Measurements from ENCODE around the gene MDM1. TPM values are rescaled to one million over a fixed set of nuclear protein-coding genes. Genes with fewer than 3 reads are reported as not detected.

Gene MDM1
- total and polyA plus RNA-seq, 2 of the 13 experiments (the other 11 are each of a cell fraction or from before 2014, with no cell fraction given): 4.6 to 15.2 TPM

GRCh38 chr12:68331869-68332727 lies at the start of gene MDM1 (continued):
- TF ChIP-seq POLR2A (IDR thresholded peaks at IDR 0.05; ENCODE audit: insufficient read depth in 1 of 2, low read depth in 2 of 2, low read length in 2 of 2): peak in 1 of 2 experiments; percentile 54; a peak in 2 of 4 replicates
- peak; percentile 63 for TF ChIP-seq PHF20 (CRISPR knock-in tag; IDR thresholded peaks at IDR 0.05)
- TF ChIP-seq ZNF674 (CRISPR knock-in tag; IDR thresholded peaks at IDR 0.05; ENCODE audit: low read depth): no peak
- no peak for TF ChIP-seq RBM22 (optimal IDR thresholded peaks at IDR 0.05; ENCODE audit: low read length)
- TF ChIP-seq STAG1 (CRISPR knock-in tag; IDR thresholded peaks at IDR 0.05): no peak
- peak; percentile 14; the same call in 1 of the 2 replicates for TF ChIP-seq HOXA3 (CRISPR knock-in tag; IDR thresholded peaks at IDR 0.05)
- TF ChIP-seq ZNF10 (CRISPR knock-in tag; IDR thresholded peaks at IDR 0.05; ENCODE audit: borderline replicate concordance, low read depth): no peak
- TF ChIP-seq, protein P1, sequence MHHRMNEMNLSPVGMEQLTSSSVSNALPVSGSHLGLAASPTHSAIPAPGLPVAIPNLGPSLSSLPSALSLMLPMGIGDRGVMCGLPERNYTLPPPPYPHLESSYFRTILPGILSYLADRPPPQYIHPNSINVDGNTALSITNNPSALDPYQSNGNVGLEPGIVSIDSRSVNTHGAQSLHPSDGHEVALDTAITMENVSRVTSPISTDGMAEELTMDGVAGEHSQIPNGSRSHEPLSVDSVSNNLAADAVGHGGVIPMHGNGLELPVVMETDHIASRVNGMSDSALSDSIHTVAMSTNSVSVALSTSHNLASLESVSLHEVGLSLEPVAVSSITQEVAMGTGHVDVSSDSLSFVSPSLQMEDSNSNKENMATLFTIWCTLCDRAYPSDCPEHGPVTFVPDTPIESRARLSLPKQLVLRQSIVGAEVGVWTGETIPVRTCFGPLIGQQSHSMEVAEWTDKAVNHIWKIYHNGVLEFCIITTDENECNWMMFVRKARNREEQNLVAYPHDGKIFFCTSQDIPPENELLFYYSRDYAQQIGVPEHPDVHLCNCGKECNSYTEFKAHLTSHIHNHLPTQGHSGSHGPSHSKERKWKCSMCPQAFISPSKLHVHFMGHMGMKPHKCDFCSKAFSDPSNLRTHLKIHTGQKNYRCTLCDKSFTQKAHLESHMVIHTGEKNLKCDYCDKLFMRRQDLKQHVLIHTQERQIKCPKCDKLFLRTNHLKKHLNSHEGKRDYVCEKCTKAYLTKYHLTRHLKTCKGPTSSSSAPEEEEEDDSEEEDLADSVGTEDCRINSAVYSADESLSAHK (CRISPR knock-in tag; IDR thresholded peaks at IDR 0.05; ENCODE audit: borderline replicate concordance): no peak
- no peak for TF ChIP-seq ATAD3A (CRISPR knock-in tag; IDR thresholded peaks at IDR 0.05)
- no peak for TF ChIP-seq ZNF335 (CRISPR knock-in tag; IDR thresholded peaks at IDR 0.05)
- no peak for TF ChIP-seq NFIC (IDR thresholded peaks at IDR 0.05; ENCODE audit: low read length)
- TF ChIP-seq ZNF354B (CRISPR knock-in tag; IDR thresholded peaks at IDR 0.05): no peak
- no peak for TF ChIP-seq ZNF496 (CRISPR knock-in tag; IDR thresholded peaks at IDR 0.05; ENCODE audit: insufficient replicate concordance)
- TF ChIP-seq BORCS8-MEF2B (CRISPR knock-in tag; IDR thresholded peaks at IDR 0.05): no peak; the same call in 1 of the 2 replicates
- TF ChIP-seq RNF2 (conservative IDR thresholded peaks at IDR 0.05; ENCODE audit: low read depth): no peak
- TF ChIP-seq DPF2 (CRISPR knock-in tag; IDR thresholded peaks at IDR 0.05; ENCODE audit: borderline replicate concordance, low read depth): no peak
- TF ChIP-seq, protein P2, sequence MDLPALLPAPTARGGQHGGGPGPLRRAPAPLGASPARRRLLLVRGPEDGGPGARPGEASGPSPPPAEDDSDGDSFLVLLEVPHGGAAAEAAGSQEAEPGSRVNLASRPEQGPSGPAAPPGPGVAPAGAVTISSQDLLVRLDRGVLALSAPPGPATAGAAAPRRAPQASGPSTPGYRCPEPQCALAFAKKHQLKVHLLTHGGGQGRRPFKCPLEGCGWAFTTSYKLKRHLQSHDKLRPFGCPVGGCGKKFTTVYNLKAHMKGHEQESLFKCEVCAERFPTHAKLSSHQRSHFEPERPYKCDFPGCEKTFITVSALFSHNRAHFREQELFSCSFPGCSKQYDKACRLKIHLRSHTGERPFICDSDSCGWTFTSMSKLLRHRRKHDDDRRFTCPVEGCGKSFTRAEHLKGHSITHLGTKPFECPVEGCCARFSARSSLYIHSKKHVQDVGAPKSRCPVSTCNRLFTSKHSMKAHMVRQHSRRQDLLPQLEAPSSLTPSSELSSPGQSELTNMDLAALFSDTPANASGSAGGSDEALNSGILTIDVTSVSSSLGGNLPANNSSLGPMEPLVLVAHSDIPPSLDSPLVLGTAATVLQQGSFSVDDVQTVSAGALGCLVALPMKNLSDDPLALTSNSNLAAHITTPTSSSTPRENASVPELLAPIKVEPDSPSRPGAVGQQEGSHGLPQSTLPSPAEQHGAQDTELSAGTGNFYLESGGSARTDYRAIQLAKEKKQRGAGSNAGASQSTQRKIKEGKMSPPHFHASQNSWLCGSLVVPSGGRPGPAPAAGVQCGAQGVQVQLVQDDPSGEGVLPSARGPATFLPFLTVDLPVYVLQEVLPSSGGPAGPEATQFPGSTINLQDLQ (CRISPR knock-in tag; IDR thresholded peaks at IDR 0.05): no peak
- no peak; the same call in 1 of the 2 replicates for TF ChIP-seq ARNT2 (CRISPR knock-in tag; IDR thresholded peaks at IDR 0.05; ENCODE audit: low read depth)
- no peak for TF ChIP-seq KLF6 (CRISPR knock-in tag; IDR thresholded peaks at IDR 0.05)
- TF ChIP-seq SALL1 (CRISPR knock-in tag; IDR thresholded peaks at IDR 0.05): peak; percentile 44; the same call in 1 of the 2 replicates
- TF ChIP-seq FIP1L1 (IDR thresholded peaks at IDR 0.05; ENCODE audit: borderline replicate concordance, insufficient read depth, low read depth, low read length): no peak
- no peak for TF ChIP-seq ZNF619 (CRISPR knock-in tag; IDR thresholded peaks at IDR 0.05)
- TF ChIP-seq SP140L (CRISPR knock-in tag; IDR thresholded peaks at IDR 0.05; ENCODE audit: borderline replicate concordance): no peak
- no peak for TF ChIP-seq BRD4 (CRISPR knock-in tag; IDR thresholded peaks at IDR 0.05)
- TF ChIP-seq, protein P3, sequence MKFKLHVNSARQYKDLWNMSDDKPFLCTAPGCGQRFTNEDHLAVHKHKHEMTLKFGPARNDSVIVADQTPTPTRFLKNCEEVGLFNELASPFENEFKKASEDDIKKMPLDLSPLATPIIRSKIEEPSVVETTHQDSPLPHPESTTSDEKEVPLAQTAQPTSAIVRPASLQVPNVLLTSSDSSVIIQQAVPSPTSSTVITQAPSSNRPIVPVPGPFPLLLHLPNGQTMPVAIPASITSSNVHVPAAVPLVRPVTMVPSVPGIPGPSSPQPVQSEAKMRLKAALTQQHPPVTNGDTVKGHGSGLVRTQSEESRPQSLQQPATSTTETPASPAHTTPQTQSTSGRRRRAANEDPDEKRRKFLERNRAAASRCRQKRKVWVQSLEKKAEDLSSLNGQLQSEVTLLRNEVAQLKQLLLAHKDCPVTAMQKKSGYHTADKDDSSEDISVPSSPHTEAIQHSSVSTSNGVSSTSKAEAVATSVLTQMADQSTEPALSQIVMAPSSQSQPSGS (CRISPR knock-in tag; IDR thresholded peaks at IDR 0.05): no peak
